Measurements from ENCODE around the gene ETV5.

The ETV5 gene

DNA sequence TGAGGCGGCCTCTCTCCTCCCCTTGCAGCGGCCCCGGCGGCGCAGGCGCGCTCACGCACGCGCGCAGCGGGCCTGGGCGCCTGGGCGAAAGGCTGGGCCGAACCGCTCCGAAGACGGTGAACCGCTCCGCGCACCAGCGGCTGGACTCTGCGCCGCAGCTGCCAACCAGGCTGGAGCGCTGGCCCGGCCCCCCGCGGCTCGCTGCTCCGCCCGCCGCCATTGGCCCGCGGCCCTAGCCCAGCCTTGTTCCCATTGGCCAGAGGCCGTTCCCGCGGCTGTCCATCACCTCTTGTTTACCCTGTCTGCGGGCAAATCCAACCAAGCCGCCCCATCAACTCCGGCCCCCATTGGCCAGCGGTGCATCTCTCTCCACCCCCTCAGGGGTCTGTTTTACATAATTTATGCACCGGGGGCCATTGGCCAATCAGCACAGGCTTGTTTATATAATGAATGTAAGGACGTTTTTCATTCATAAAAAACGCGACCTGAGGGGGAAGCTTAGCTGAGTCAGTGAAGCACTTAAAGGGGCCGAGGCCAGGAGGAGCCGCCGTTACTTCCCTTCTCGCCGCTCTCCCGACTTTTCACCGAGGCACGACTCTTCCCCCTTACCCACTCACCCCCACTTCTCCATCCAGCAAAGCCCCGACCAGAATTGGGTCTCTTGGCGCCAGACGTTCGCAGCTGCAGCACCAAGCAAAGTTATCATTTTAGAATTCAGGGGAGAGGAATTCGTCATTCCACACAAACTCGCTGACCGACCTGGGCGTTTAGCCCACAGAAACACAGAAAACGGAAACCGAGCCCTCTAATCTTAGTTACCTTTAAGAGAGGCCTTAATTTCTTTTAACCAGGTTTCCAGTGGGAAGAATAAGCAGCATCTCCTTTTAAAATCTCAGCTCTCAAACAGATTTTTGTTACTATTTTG, at the start of gene ETV5:
Gene ETV5, minus strand, starts transcription at position 149 of the 925 bp plus-strand sequence. CDS start 3,221 bp downstream, outside the sequence.
- Histone ChIP-seq H2AFZ (ENCODE audit: low read depth) (peak within 1 kb of the TSS; percentile 66), H3K36me3 (ENCODE audit: insufficient read depth) (no peaks in the 10 kb centered on the region), H4K20me1 (ENCODE audit: insufficient read depth) (no peaks in the 10 kb centered on the region), H3K9ac (peak within 1 kb of the TSS; percentile 69), H3K4me3 (IDR thresholded peaks at IDR 0.05; ENCODE audit: insufficient read depth, low read depth, low read length) (peak within 1 kb of the TSS; percentile 77), H3K27me3 (ENCODE audit: insufficient read depth, low read depth) (no peaks in the 10 kb centered on the region), H3K4me1 (ENCODE audit: low read depth, poor library complexity, severe bottlenecking) (peaks cover 15% of the 10 kb centered on the region), H3K27ac (peak within 1 kb of the TSS; percentile 65), H3K4me2 (peak within 1 kb of the TSS; percentile 95), H3K79me2 (ENCODE audit: insufficient read depth, low read depth) (peaks cover 8% of the 10 kb centered on the region; the same call in 1 of the 2 replicates)
- TF ChIP-seq, protein P1, sequence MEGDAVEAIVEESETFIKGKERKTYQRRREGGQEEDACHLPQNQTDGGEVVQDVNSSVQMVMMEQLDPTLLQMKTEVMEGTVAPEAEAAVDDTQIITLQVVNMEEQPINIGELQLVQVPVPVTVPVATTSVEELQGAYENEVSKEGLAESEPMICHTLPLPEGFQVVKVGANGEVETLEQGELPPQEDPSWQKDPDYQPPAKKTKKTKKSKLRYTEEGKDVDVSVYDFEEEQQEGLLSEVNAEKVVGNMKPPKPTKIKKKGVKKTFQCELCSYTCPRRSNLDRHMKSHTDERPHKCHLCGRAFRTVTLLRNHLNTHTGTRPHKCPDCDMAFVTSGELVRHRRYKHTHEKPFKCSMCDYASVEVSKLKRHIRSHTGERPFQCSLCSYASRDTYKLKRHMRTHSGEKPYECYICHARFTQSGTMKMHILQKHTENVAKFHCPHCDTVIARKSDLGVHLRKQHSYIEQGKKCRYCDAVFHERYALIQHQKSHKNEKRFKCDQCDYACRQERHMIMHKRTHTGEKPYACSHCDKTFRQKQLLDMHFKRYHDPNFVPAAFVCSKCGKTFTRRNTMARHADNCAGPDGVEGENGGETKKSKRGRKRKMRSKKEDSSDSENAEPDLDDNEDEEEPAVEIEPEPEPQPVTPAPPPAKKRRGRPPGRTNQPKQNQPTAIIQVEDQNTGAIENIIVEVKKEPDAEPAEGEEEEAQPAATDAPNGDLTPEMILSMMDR (conservative IDR thresholded peaks at IDR 0.05; ENCODE audit: low read depth, low read length): no peak

DNA sequence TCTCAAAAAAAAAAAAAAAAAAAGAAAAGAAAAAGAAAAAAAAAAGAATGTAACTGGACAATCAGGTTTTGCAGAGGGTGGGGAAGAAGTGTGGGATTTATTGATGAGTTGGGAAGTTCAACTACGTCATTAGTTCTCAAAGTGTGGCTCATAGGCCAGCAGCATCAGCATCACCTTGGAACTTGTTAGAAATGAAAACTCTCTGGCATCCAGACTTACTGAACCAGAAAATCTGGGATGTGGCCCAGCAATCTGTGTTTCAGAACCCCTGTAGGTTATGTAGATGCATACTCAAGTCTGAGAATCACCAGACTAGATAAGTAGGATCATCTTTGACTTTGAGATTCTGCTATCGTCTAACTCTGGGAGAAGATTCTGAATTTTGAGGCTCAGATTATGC, 45.8 kb upstream of the ETV5 start:
- no peak overlapping the region for H2AFZ ChIP-seq (ENCODE audit: low read depth)
- no peak overlapping the region for H3K27ac ChIP-seq
- H3K9ac ChIP-seq: no peak overlapping the region
- H4K20me1 ChIP-seq (ENCODE audit: insufficient read depth): no peaks in the 10 kb centered on the region
- H3K36me3 ChIP-seq (ENCODE audit: insufficient read depth): no peaks in the 10 kb centered on the region; the same call in 1 of the 2 replicates
- no peak overlapping the region for H3K4me3 ChIP-seq (IDR thresholded peaks at IDR 0.05; ENCODE audit: insufficient read depth, low read depth, low read length)
- H3K79me2 ChIP-seq (ENCODE audit: insufficient read depth, low read depth): no peaks in the 10 kb centered on the region
- no peaks in the 10 kb centered on the region for H3K27me3 ChIP-seq (ENCODE audit: insufficient read depth, low read depth)
- no peaks in the 10 kb centered on the region for H3K4me1 ChIP-seq (ENCODE audit: low read depth, poor library complexity, severe bottlenecking)
- H3K4me2 ChIP-seq: no peak overlapping the region
- TF ChIP-seq, protein P1 (conservative IDR thresholded peaks at IDR 0.05; ENCODE audit: low read depth, low read length): no peak

DNA sequence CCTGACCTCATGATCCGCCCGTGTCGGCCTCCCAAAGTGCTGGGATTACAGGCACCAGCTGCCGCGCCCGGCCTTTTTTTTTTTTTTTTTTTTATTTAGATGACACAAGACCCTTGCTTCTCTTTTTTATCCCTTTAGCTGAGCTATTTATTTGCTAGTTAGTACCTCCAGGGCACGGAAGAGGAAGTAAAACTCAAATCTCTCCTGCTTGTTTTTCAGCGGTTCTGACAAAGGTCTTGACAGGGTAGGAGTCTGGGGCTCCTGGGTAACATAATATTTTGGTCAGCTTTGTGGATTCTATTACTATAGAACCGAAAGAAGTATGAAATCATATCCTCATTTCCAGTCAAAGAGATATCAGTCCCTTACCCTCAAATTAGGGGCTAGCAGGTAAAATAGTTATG, 44.0 kb upstream of the ETV5 start:
- Histone ChIP-seq H3K4me2 (no peak overlapping the region), H3K4me3 (IDR thresholded peaks at IDR 0.05; ENCODE audit: insufficient read depth, low read depth, low read length) (no peak overlapping the region), H3K79me2 (ENCODE audit: insufficient read depth, low read depth) (no peaks in the 10 kb centered on the region), H3K36me3 (ENCODE audit: insufficient read depth) (no peaks in the 10 kb centered on the region; the same call in 1 of the 2 replicates), H2AFZ (ENCODE audit: low read depth) (no peak overlapping the region), H3K27ac (no peak overlapping the region), H4K20me1 (ENCODE audit: insufficient read depth) (no peaks in the 10 kb centered on the region), H3K27me3 (ENCODE audit: insufficient read depth, low read depth) (no peaks in the 10 kb centered on the region), H3K4me1 (ENCODE audit: low read depth, poor library complexity, severe bottlenecking) (no peaks in the 10 kb centered on the region), H3K9ac (no peak overlapping the region)
- TF ChIP-seq, protein P1 (conservative IDR thresholded peaks at IDR 0.05; ENCODE audit: low read depth, low read length): no peak

DNA sequence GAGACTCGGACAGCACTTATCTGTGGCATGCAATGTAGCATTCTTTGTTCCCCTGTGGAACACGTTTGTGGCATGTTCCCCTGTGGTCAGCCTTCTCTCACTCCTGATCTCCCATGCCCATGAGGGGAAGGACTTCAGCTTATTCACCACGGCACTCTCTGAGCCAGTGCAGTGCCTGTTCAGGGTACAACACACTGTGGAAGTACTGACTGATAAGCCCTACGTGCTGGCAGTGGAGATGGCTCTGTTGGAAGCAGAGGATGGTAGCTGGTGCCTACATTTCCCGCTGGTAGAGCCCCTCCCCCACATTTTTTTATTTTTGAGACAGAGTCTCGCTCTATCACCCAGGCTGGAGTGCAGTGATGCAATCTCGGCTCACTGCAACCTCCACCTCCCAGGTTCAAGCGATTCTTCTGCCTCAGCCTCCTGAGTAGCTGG, 43.5 kb upstream of the ETV5 start:
- H3K4me1 ChIP-seq (ENCODE audit: low read depth, poor library complexity, severe bottlenecking): no peaks in the 10 kb centered on the region
- no peaks in the 10 kb centered on the region; the same call in 1 of the 2 replicates for H3K36me3 ChIP-seq (ENCODE audit: insufficient read depth)
- no peak overlapping the region for H3K4me3 ChIP-seq (IDR thresholded peaks at IDR 0.05; ENCODE audit: insufficient read depth, low read depth, low read length)
- no peaks in the 10 kb centered on the region for H4K20me1 ChIP-seq (ENCODE audit: insufficient read depth)
- TF ChIP-seq, protein P1 (conservative IDR thresholded peaks at IDR 0.05; ENCODE audit: low read depth, low read length): no peak
- no peaks in the 10 kb centered on the region for H3K79me2 ChIP-seq (ENCODE audit: insufficient read depth, low read depth)
- no peak overlapping the region for H3K9ac ChIP-seq
- no peaks in the 10 kb centered on the region for H3K27me3 ChIP-seq (ENCODE audit: insufficient read depth, low read depth)
- no peak overlapping the region for H2AFZ ChIP-seq (ENCODE audit: low read depth)
- H3K4me2 ChIP-seq: no peak overlapping the region
- no peak overlapping the region for H3K27ac ChIP-seq
